ENCODE measurements around the gene MYRIP. TPM values are rescaled to one million over a fixed set of nuclear protein-coding genes. Genes with fewer than 3 reads are reported as not detected.
"Not testable (repeated sequence)": the region's sequence is repeated elsewhere in the genome, so short reads cannot be mapped to it uniquely, and the experiment has no call there.

The MYRIP gene
- total RNA-seq, 1 experiment from 2014 or later: not detected

DNA sequence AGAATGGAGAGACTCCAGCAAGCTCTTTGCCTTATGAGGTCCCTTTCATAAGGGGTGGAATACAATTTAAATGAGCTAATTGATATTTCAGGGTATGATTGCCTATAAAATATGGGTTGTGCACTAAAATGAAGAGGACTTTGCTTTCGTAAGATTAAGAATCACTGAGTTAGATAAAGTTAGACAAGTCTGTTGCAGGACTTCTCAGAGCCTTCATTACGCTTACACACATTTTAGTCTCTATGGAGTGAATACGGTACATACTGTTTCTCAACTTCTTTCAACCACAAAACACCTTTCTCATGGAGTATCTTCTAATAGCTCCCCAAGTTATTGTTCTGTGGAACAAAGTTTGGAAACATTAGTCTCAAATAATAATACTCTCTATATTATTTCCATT lies 17.8 kb upstream of the MYRIP start:
- Histone ChIP-seq H3K4me1 (ENCODE audit: insufficient read depth, low read length) (no peaks in the 10 kb centered on the region), H2AFZ (ENCODE audit: low read length) (no peak overlapping the region), H3K9ac (ENCODE audit: low read length) (no peak overlapping the region), H3K9me2 (replicated peaks; ENCODE audit: low read length) (no peaks in the 10 kb centered on the region), H3K27me3 (ENCODE audit: low read length) (peaks cover 2% of the 10 kb centered on the region; the same call in 1 of the 2 replicates), H4K20me1 (ENCODE audit: low read length) (no peaks in the 10 kb centered on the region), H3K27ac (ENCODE audit: low read length) (no peak overlapping the region), H3K9me3 (ENCODE audit: low read length) (no peaks in the 10 kb centered on the region), H3K79me2 (ENCODE audit: low read length) (no peaks in the 10 kb centered on the region), H3K4me3 (ENCODE audit: low read length) (no peak overlapping the region), H3K36me3 (ENCODE audit: low read depth, low read length) (no peaks in the 10 kb centered on the region), H3K4me2 (ENCODE audit: low read length) (no peak overlapping the region), H3F3A (ENCODE audit: low read length, unreplicated experiment) (no peaks in the 10 kb centered on the region)
- ATAC-seq (no peak), DNase-seq (no peak)
- intact Hi-C loops (cut with micrococcal nuclease): no loop called here
- POLR2A ChIA-PET (ENCODE audit: unreplicated experiment): no interaction called here
- CTCF ChIA-PET: interaction anchor here (0.5 kb wide), 1 partner anchor 535 kb away, joined by 7 read pairs; no protein-coding TSS in a partner anchor
- no peak for TF ChIP-seq EZH2phosphoT487 (IDR thresholded peaks at IDR 0.05; ENCODE audit: borderline replicate concordance, low read length)
- TF ChIP-seq EZH2 (IDR thresholded peaks at IDR 0.05; ENCODE audit: low read length, unreplicated experiment): no peak
- no TSS peak for BruUV-seq (replicated peaks)

DNA sequence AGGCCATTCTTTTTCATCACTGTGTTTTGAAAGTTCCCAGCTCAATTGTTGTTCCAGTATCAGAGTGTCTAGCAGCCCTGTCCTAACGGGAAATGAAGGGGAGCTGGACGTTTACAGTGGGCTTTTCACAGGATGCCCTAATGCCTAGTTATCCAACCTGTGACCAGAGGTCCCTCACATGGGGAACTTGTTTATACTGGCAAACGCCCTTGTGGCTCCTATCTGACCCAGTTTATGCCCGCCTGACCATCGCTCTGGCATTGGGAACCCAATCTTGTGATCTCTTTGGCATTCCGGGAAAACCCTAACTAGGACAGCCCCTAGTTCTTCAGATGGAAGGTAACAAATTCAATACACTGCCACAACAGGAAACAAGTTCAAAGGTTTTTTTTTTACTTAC lies 14.5 kb upstream of the MYRIP start:
- Histone ChIP-seq H3K9me2 (replicated peaks; ENCODE audit: low read length) (no peaks in the 10 kb centered on the region), H3K4me3 (ENCODE audit: low read length) (no peak overlapping the region), H2AFZ (ENCODE audit: low read length) (no peak overlapping the region), H3K79me2 (ENCODE audit: low read length) (no peaks in the 10 kb centered on the region), H3K4me2 (ENCODE audit: low read length) (no peak overlapping the region), H3K9ac (ENCODE audit: low read length) (no peak overlapping the region), H3K27me3 (ENCODE audit: low read length) (no peaks in the 10 kb centered on the region), H4K20me1 (ENCODE audit: low read length) (no peaks in the 10 kb centered on the region), H3K36me3 (ENCODE audit: low read depth, low read length) (no peaks in the 10 kb centered on the region), H3K27ac (ENCODE audit: low read length) (no peak overlapping the region), H3F3A (ENCODE audit: low read length, unreplicated experiment) (no peaks in the 10 kb centered on the region), H3K9me3 (ENCODE audit: low read length) (no peaks in the 10 kb centered on the region), H3K4me1 (ENCODE audit: insufficient read depth, low read length) (no peaks in the 10 kb centered on the region)
- TF ChIP-seq, protein P1, sequence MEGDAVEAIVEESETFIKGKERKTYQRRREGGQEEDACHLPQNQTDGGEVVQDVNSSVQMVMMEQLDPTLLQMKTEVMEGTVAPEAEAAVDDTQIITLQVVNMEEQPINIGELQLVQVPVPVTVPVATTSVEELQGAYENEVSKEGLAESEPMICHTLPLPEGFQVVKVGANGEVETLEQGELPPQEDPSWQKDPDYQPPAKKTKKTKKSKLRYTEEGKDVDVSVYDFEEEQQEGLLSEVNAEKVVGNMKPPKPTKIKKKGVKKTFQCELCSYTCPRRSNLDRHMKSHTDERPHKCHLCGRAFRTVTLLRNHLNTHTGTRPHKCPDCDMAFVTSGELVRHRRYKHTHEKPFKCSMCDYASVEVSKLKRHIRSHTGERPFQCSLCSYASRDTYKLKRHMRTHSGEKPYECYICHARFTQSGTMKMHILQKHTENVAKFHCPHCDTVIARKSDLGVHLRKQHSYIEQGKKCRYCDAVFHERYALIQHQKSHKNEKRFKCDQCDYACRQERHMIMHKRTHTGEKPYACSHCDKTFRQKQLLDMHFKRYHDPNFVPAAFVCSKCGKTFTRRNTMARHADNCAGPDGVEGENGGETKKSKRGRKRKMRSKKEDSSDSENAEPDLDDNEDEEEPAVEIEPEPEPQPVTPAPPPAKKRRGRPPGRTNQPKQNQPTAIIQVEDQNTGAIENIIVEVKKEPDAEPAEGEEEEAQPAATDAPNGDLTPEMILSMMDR (conservative IDR thresholded peaks at IDR 0.05; ENCODE audit: low read depth, low read length): no peak
- TF ChIP-seq EZH2 (IDR thresholded peaks at IDR 0.05; ENCODE audit: low read length, unreplicated experiment): no peak
- CTCF ChIA-PET: no interaction called here
- POLR2A ChIA-PET (ENCODE audit: unreplicated experiment): no interaction called here
- intact Hi-C loops (cut with micrococcal nuclease): no loop called here
- ATAC-seq (no peak), DNase-seq (no peak)
- BruUV-seq (replicated peaks): no TSS peak

GRCh38 chr3:39801216-39801615 lies 8.2 kb upstream of the MYRIP start:
- Histone ChIP-seq H3K9me3 (ENCODE audit: low read length) (no peaks in the 10 kb centered on the region), H3K9me2 (replicated peaks; ENCODE audit: low read length) (no peaks in the 10 kb centered on the region), H3K79me2 (ENCODE audit: low read length) (no peaks in the 10 kb centered on the region), H3K4me2 (ENCODE audit: low read length) (no peak overlapping the region), H3K27ac (ENCODE audit: low read length) (no peak overlapping the region), H4K20me1 (ENCODE audit: low read length) (no peaks in the 10 kb centered on the region), H2AFZ (ENCODE audit: low read length) (no peak overlapping the region), H3K27me3 (ENCODE audit: low read length) (0 out of 2 replicates have a peak, but pooled peaks cover 4% of the 10 kb centered on the region), H3K36me3 (ENCODE audit: low read depth, low read length) (no peaks in the 10 kb centered on the region), H3K4me1 (ENCODE audit: insufficient read depth, low read length) (no peaks in the 10 kb centered on the region), H3F3A (ENCODE audit: low read length, unreplicated experiment) (no peaks in the 10 kb centered on the region), H3K4me3 (ENCODE audit: low read length) (no peak overlapping the region), H3K9ac (ENCODE audit: low read length) (no peak overlapping the region)
- intact Hi-C loops (cut with micrococcal nuclease): no loop called here
- ATAC-seq (no peak), DNase-seq (no peak)
- TF ChIP-seq, protein P1 (conservative IDR thresholded peaks at IDR 0.05; ENCODE audit: low read depth, low read length): no peak
- no peak for TF ChIP-seq EZH2phosphoT487 (IDR thresholded peaks at IDR 0.05; ENCODE audit: borderline replicate concordance, low read length)
- TF ChIP-seq EZH2 (IDR thresholded peaks at IDR 0.05; ENCODE audit: low read length, unreplicated experiment): no peak
- POLR2A ChIA-PET (ENCODE audit: unreplicated experiment): no interaction called here
- BruUV-seq (replicated peaks): no TSS peak
- CTCF ChIA-PET: no interaction called here

GRCh38 chr3:39802486-39802885 lies 6.9 kb upstream of the MYRIP start:
- DNase-seq; BruUV-seq (replicated peaks); intact Hi-C loops (cut with micrococcal nuclease); H3K79me2 ChIP-seq (ENCODE audit: low read length); ATAC-seq; H4K20me1 ChIP-seq (ENCODE audit: low read length); CTCF ChIA-PET; H3K4me2 ChIP-seq (ENCODE audit: low read length); H3K9ac ChIP-seq (ENCODE audit: low read length); H3K9me3 ChIP-seq (ENCODE audit: low read length); H3K27ac ChIP-seq (ENCODE audit: low read length); H3K4me3 ChIP-seq (ENCODE audit: low read length); POLR2A ChIA-PET (ENCODE audit: unreplicated experiment); H3K36me3 ChIP-seq (ENCODE audit: low read depth, low read length); H3K9me2 ChIP-seq (replicated peaks; ENCODE audit: low read length); H3K4me1 ChIP-seq (ENCODE audit: insufficient read depth, low read length); H2AFZ ChIP-seq (ENCODE audit: low read length); H3F3A ChIP-seq (ENCODE audit: low read length, unreplicated experiment): not testable (repeated sequence)
- peaks cover 12% of the 10 kb centered on the region for H3K27me3 ChIP-seq (ENCODE audit: low read length)
